Dendritic cell treated with granulocyte-macrophage colony-stimulating factor and Interleukin-4, amounts not matched to agents 40 ng/mL and 50 ng/mL, for 4 days (primary cell): ENCODE results near the gene PSMB5.
"Not testable (repeated sequence)": the region's sequence is repeated elsewhere in the genome, so short reads cannot be mapped to it uniquely, and the experiment has no call there.

ENCODE experiments used
- H3K27ac Mint-ChIP-seq: one replicate; pipeline ENCODE4 v1.8.0; 2022; ENCODE audit warnings: mild to moderate bottlenecking, mixed read lengths
- H3K27me3 Mint-ChIP-seq: one replicate; pipeline ENCODE4 v1.8.0; 2022; ENCODE audit warnings: mild to moderate bottlenecking, mixed read lengths
- H3K36me3 Mint-ChIP-seq: one replicate; pipeline ENCODE4 v1.8.0; 2022; ENCODE audit warnings: low read depth, mixed read lengths
- H3K4me1 Mint-ChIP-seq: one replicate; pipeline ENCODE4 v1.8.0; 2022; ENCODE audit warnings: low read depth, mixed read lengths
- H3K4me3 Mint-ChIP-seq: one replicate; pipeline ENCODE4 v1.8.0; 2022; ENCODE audit warnings: mild to moderate bottlenecking, moderate library complexity, mixed read lengths
- H3K9me3 Mint-ChIP-seq: one replicate; pipeline ENCODE4 v1.8.0; 2022; ENCODE audit warnings: mixed read lengths
- intact Hi-C: fragments of 100-400 bp; cut with micrococcal nuclease; formaldehyde crosslinking; loops from one replicate; pipeline ENCODE4 v1.15.0; 2022

The PSMB5 gene

DNA sequence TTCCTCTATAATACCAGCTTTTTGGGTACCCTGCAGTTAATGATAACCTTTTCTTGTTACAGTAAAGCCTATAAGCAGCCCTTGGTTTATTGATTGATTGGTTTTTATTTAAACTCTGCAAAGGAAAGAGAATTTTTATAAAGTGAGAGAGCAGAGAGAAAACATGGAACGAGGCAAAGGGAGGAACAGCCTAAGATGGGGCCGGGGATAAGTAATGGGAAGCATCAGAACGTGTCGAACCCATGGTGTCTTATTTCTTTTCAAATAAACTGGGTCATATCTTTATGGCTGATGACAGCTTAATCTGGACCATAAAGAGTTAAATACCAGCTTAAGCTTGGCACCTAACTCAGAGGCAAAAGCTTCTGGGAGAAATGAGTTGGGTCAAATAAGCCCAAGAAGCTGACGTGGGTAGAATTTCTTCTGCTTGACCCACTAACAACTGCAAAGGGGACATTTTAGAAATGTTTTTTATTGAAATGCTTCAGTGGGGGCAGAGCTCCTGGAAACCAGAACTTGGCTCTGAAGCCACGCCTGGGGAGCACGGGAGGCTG is 12.7 kb downstream of the PSMB5 start:
- H3K27ac Mint-ChIP-seq = no peak overlapping the region
- peaks cover 27% of the 10 kb centered on the region for H3K36me3 Mint-ChIP-seq
- H3K27me3 Mint-ChIP-seq = no peaks in the 10 kb centered on the region
- no peaks in the 10 kb centered on the region for H3K9me3 Mint-ChIP-seq
- H3K4me1 Mint-ChIP-seq = peaks cover 18% of the 10 kb centered on the region
- H3K4me3 Mint-ChIP-seq = no peak overlapping the region
- intact Hi-C loops = no loop called here

DNA sequence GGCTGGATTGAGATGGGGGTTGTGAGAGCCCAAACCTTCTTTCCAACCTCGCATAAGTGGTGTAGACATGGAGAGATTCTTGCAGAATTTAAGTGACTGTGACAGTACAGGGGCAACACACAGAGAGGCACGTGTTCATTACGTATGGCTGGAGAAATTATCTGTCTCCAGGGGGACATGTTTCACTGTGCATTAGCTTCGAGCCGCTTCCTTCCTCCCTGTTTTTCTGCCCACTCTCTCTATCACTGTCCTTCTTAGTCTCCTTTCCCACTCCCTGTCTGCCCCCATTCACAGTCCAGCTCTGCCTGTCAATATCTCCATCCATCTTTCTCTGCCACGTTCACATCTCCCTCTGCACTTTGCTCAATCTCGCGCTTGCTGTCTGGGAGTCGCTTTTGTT is 13.3 kb downstream of the PSMB5 start:
- H3K36me3 Mint-ChIP-seq = peaks cover 22% of the 10 kb centered on the region
- H3K27ac Mint-ChIP-seq = no peak overlapping the region
- peaks cover 18% of the 10 kb centered on the region for H3K4me1 Mint-ChIP-seq
- H3K27me3 Mint-ChIP-seq = no peaks in the 10 kb centered on the region
- no peak overlapping the region for H3K4me3 Mint-ChIP-seq
- H3K9me3 Mint-ChIP-seq = no peaks in the 10 kb centered on the region
- intact Hi-C loops = no loop called here

DNA sequence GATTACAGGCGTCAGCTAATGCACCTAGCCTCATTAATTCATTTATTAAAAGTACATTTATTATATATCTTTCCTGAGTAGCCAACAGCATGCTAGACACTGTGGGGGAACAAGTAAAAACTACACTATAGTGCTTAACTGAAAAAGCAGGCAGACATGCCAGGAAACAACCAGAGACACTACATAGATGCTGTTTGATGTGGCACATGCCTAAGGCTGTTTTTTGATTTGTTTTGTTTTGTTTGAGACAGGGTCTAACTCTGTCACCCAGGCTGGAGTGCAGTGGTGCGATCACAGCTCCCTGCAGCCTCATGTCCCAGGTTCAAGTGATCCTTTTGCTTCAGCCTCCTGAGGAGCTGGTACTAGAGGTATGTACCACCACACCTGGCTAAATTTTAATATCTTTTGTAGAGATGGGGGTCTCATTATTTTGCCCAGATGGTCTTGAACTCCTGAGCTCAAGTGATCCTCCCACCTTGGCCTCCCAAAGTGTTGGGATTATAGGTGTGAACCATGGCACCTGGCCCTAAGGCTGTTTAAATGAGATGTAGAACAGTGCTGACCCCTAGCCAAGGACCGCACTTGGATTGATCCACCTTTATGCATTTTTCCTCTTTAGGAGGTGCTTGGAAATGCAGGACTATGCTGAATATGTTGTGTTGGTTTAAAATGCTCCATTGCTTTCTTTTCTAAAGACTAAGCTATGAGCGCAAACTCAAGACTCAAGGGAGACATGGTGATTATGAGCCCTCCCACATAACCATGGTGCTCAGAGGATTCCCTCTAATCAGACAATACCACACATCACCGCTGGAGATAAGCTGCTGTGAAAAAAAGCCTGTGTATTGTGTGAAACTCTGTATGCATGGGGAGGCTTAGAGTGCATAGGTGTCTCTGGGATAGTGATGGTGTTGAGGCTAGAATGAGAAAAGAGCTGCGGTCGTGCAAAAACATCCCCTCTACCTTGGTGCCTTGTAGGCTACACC is 14.3 kb downstream of the PSMB5 start:
- Mint-ChIP-seq H3K4me3 (no peak overlapping the region), H3K36me3 (peaks cover 12% of the 10 kb centered on the region), H3K9me3 (no peaks in the 10 kb centered on the region), H3K4me1 (peaks cover 21% of the 10 kb centered on the region), H3K27ac (no peak overlapping the region), H3K27me3 (no peaks in the 10 kb centered on the region)
- intact Hi-C loops = no loop called here

GRCh38 chr14:23018107-23018506 is 16.6 kb downstream of the PSMB5 start:
- no peak overlapping the region for H3K4me3 Mint-ChIP-seq
- intact Hi-C loops = no loop called here
- no peaks in the 10 kb centered on the region for H3K27me3 Mint-ChIP-seq
- H3K27ac Mint-ChIP-seq = no peak overlapping the region
- H3K9me3 Mint-ChIP-seq = no peaks in the 10 kb centered on the region
- peaks cover 11% of the 10 kb centered on the region for H3K4me1 Mint-ChIP-seq
- H3K36me3 Mint-ChIP-seq = no peaks in the 10 kb centered on the region

GRCh38 chr14:23017091-23017490 is 17.6 kb downstream of the PSMB5 start:
- H3K4me1 Mint-ChIP-seq = peaks cover 6% of the 10 kb centered on the region
- H3K27ac Mint-ChIP-seq = no peak overlapping the region
- no peaks in the 10 kb centered on the region for H3K36me3 Mint-ChIP-seq
- no peak overlapping the region for H3K4me3 Mint-ChIP-seq
- H3K27me3 Mint-ChIP-seq = no peaks in the 10 kb centered on the region
- H3K9me3 Mint-ChIP-seq = no peaks in the 10 kb centered on the region
- intact Hi-C loops = no loop called here

DNA sequence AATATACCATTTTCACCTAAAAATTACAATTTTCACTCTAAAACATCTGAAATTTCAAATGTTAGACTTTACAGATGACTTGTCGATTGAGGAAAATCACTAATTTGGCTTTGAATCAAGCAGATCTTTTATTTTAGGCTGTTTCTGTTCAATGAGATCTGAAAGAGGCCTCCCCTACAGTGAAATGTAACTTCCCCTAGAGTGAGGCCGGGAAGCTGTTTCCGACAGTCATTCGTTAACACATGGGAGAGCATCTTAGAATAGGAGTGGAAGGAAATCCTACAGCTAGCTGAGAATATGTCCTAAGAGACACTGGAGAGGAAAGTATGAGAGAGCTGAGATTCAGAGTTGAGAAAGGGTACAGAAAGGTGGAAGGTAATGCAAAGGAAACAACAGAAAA is 19.1 kb downstream of the PSMB5 start:
- peaks cover 6% of the 10 kb centered on the region for H3K4me1 Mint-ChIP-seq
- H3K27ac Mint-ChIP-seq = no peak overlapping the region
- H3K4me3 Mint-ChIP-seq = no peak overlapping the region
- H3K9me3 Mint-ChIP-seq = no peaks in the 10 kb centered on the region
- H3K36me3 Mint-ChIP-seq = no peaks in the 10 kb centered on the region
- no peaks in the 10 kb centered on the region for H3K27me3 Mint-ChIP-seq
- intact Hi-C loops = no loop called here

DNA sequence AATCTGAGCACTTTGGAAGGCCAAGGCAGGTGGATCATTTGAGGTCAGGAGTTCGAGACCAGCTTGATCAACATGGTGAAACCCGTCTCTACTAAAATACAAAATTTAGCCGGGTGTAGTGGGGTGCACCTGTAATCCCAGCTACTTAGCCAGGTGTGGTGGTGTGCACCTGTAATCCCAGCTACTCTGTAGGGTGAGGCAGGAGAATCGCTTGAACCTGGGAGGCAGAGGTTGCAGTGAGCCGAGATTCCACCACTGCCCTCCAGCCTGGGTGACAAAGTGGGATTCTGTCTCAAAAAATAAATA is 21.0 kb downstream of the PSMB5 start:
- H3K27ac Mint-ChIP-seq, H3K9me3 Mint-ChIP-seq, H3K4me3 Mint-ChIP-seq, H3K4me1 Mint-ChIP-seq, intact Hi-C loops, H3K27me3 Mint-ChIP-seq, H3K36me3 Mint-ChIP-seq: not testable (repeated sequence)

DNA sequence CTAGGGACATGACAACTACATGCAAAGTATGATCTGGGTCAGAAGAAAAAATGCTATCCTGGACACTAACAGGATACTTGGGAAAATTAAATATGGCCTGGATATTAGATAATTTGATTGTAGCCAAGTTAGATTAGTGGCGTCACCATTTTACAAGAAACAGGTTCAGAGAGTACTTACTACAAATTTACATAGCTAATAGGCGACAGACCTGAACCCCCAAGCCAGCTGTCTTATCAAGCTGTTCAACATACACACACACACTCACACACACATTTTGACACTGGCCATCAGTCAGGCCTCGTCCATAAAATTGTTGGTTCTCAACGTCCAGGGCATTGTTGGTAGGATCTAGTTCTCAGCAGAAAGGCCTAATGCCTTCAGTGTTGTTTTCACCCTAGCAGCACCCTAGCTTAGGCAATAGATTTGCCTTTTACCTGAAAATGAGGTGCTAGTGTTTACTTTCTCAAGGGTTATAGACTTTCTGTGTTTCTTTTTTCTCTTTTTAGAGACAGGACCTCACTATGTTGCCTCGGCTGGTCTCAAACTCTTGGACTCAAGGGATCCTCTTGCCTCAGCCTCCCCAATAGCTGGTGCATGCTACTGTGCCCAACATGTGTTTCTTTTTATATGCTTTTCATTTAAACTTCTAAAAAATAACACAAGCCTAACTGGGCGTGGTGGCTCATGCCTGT is 21.5 kb downstream of the PSMB5 start:
- no peaks in the 10 kb centered on the region for H3K27me3 Mint-ChIP-seq
- no peak overlapping the region for H3K27ac Mint-ChIP-seq
- no peak overlapping the region for H3K4me3 Mint-ChIP-seq
- H3K4me1 Mint-ChIP-seq = peaks cover 13% of the 10 kb centered on the region
- H3K9me3 Mint-ChIP-seq = no peaks in the 10 kb centered on the region
- no peaks in the 10 kb centered on the region for H3K36me3 Mint-ChIP-seq
- intact Hi-C loops = no loop called here

DNA sequence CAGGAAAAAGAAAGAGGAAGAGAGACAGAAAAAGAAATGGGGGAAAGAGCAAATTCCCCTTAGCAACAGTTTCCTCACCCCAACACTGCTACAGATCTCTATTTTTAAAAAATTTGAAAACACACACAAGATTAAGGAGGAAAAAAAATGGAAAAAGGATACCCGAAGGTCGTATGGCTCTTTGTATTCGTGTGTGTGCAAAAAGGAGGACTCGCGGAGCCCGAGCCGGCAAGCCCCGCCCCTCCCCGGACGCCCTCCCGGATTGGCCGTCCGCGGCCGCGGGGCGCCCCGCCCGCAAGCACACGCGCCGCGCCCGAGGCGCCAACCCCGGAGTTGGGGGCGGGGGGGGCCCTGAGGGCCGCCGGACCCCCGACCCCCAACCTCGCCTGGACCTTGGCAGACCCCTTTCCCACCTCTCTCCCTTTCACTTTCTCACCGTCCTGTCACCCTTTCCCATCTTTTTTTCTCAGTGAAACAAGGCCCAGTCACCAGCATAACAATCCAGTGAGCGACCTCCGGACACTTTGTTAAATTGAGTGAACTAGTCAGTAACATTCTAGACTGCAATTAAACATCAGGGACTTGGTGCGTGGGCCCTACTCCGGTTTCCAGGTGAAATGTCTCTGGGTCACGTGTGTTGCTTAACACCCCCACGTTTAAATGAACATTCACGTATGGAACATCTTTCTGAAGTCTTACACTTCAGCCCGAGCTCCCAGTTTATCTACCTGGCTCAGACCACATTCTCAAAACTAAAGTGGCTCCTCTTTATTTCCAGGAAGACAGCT is 24.6 kb downstream of the PSMB5 start, which contains the start of gene C14orf93:
Gene C14orf93, minus strand, starts transcription at position 205 of the 788 bp plus-strand sequence. CDS start 11,120 bp downstream, outside the sequence.
- no peaks in the 10 kb centered on the region for H3K9me3 Mint-ChIP-seq
- H3K4me1 Mint-ChIP-seq = peaks cover 14% of the 10 kb centered on the region
- no peaks in the 10 kb centered on the region for H3K27me3 Mint-ChIP-seq
- peaks cover 7% of the 10 kb centered on the region for H3K36me3 Mint-ChIP-seq
- H3K27ac Mint-ChIP-seq = peak within 1 kb of the TSS; percentile 99
- intact Hi-C loops = loop anchor here (5.0 kb wide), 1 partner anchor 277 kb away; the partner anchor contains the start of gene HOMEZ
- peak within 1 kb of the TSS; percentile 96 for H3K4me3 Mint-ChIP-seq

DNA sequence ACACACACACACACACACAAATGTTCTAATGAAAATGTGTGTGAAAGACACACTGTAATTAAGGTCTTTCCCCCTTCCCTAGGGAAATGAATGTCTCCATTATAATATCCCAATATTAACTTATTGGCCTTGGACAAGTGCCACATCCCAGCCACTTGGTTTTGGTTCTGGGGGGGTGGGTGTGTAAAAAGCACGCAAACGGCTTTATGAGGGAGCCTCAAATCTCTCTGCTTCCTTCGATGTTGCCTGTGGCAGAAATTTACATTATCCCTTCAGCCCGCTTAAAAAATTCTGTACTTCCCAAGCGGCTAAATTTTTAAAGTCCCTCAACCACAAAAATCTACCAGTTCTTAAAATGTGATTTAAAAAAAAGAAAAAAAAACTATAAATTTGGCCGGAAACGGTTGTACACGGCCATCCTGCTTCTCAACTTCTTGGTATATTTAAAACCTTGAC is 25.2 kb downstream of the PSMB5 start:
- H3K4me3 Mint-ChIP-seq = peak overlapping the region; percentile 96
- no peaks in the 10 kb centered on the region for H3K27me3 Mint-ChIP-seq
- peak overlapping the region; percentile 99 for H3K27ac Mint-ChIP-seq
- no peaks in the 10 kb centered on the region for H3K9me3 Mint-ChIP-seq
- intact Hi-C loops = loop anchor here (5.0 kb wide), 1 partner anchor 278 kb away; the partner anchor contains the start of gene HOMEZ
- peaks cover 14% of the 10 kb centered on the region for H3K4me1 Mint-ChIP-seq
- peaks cover 7% of the 10 kb centered on the region for H3K36me3 Mint-ChIP-seq

DNA sequence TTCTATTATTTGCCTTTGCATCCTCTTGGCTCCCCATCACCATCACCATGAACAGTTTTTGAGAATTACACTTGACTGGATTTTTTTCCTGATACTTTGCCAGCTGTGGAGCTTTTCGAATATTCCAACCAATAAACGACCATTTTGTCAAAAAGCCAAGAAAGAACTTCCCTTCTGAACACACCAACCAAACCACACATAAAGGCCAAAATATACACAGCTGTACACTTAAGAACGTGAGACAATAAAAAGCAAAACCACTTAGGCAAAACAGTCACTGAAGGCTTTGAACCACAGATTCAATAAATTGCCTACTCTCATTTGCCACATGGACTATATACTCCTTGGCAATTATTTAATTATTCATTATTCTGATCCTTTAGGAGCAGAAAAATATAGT is 25.9 kb downstream of the PSMB5 start:
- Mint-ChIP-seq H3K27me3 (no peaks in the 10 kb centered on the region), H3K4me3 (no peak overlapping the region), H3K36me3 (peaks cover 7% of the 10 kb centered on the region), H3K4me1 (peaks cover 14% of the 10 kb centered on the region), H3K27ac (peak overlapping the region; percentile 99), H3K9me3 (no peaks in the 10 kb centered on the region)
- intact Hi-C loops = loop anchor here (5.0 kb wide), 1 partner anchor 278 kb away; the partner anchor contains the start of gene HOMEZ

DNA sequence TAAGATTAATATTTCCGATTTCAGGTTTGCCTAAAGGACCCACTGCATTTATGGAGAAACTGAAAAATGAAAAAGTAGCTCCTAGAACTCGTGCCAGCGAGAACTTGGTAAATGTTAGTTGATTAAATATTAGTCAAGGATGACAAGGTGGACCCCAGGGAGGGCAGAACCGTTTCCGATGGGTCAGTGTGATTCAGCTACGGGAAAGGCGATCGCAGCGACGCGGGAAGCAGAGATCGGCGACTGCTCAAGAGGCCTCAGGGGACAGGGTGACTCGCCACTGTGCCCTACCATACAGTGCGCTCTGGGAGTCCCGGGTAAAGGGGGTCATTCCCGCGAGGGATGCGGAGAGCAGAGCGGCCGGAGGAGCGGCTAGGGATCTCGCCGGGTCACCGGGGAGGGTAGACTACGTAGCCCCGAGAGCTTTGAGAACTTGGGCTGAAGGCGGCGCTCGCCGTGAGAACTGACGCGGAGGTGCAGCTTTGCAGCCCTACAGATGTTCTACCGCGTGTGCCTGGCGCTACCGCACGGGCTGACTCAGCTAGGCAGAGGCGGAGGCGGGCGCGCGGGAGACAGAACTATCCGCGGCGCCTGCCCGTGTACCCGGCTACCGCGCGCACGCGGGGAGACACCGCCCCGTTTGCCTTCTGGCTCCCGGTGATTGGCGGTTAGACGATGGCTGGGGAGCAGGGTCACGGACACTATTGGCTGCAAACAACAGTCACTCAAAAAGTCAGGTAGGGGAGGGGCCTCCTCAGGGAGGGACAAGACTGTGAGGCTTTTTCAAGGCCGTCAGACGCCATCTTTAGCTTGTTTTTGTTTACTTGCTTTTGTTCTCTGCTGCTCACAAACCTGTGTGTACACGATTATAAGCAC is 27.9 kb downstream of the PSMB5 start:
- H3K4me3 Mint-ChIP-seq = peak overlapping the region; percentile 96
- H3K36me3 Mint-ChIP-seq = peaks cover 7% of the 10 kb centered on the region
- no peaks in the 10 kb centered on the region for H3K9me3 Mint-ChIP-seq
- no peaks in the 10 kb centered on the region for H3K27me3 Mint-ChIP-seq
- intact Hi-C loops = loop anchor here (1.0 to 5.0 kb wide), 2 partner anchors 29 to 281 kb away; partner anchors contain the start of gene HOMEZ
- peaks cover 14% of the 10 kb centered on the region for H3K4me1 Mint-ChIP-seq
- peak overlapping the region; percentile 99 for H3K27ac Mint-ChIP-seq
